Colonic mucosa (tissue), 4 donors: Measurements from ENCODE around the gene NSUN2. TPM values are rescaled to one million over a fixed set of nuclear protein-coding genes. Genes with fewer than 3 reads are reported as not detected.

ENCODE experiments used
- DNase-seq: peaks from one replicate; pipeline ENCODE4 v3.0.0-alpha.2; 2020
- H3K27ac ChIP-seq: fragments of 200-600 bp; one replicate; pipeline ENCODE4 v1.8.0; 2021
- H3K27me3 ChIP-seq: fragments of 200-600 bp; one replicate; pipeline ENCODE4 v1.8.0; 2021
- H3K36me3 ChIP-seq: fragments of 200-600 bp; one replicate; pipeline ENCODE4 v1.8.0; 2021
- H3K4me1 ChIP-seq: fragments of 200-600 bp; one replicate; pipeline ENCODE4 v1.8.0; 2021; ENCODE audit warnings: mild to moderate bottlenecking
- H3K4me3 ChIP-seq: fragments of 200-600 bp; one replicate; pipeline ENCODE4 v1.8.0; 2021
- H3K9ac ChIP-seq, 2 donors: one replicate each; pipeline ENCODE4 v1.7.0; 2013; ENCODE audit warnings: control low read depth in 2 of 2, low read depth in 2 of 2, low read length in 2 of 2
- H3K9me3 ChIP-seq: fragments of 200-600 bp; one replicate; pipeline ENCODE4 v1.8.0; 2021
- CTCF ChIP-seq: fragments of 200-600 bp; IDR thresholded peaks from one replicate; pipeline ENCODE4 v1.8.0; 2022; ENCODE audit warnings: antibody characterized with exemption, mild to moderate bottlenecking
- intact Hi-C: fragments of 100-400 bp; cut with DNase I; formaldehyde crosslinking; loops from one replicate; pipeline ENCODE4 v1.14.1; 2022
- total RNA-seq, 2 donors: library from RNA; stranded (reverse); fragmentation: NEBNext Ultra II Directional in 1 of 2; extraction: Animal tissue kit (Norgen Biotek cat#: 25700) in 1 of 2; gene quantifications; one replicate each; pipeline ENCODE4 v1.2.1, GENCODE V29; 2021
- donor health status: healthy.
- donor health status: DM: no; HTN: no; CAD: no.
- donor health status: DM: no; HTN: no; CAD: no.

The NSUN2 gene
- total RNA-seq, 2 donors from 2014 or later: 46.9 to 69.9 TPM

- TF ChIP-seq CTCF: no peak
- no peak overlapping the region for H3K9ac ChIP-seq
- intact Hi-C loops: no loop called here
- H3K4me3 ChIP-seq: no peak overlapping the region
- peaks cover 9% of the 10 kb centered on the region for H3K4me1 ChIP-seq
- H3K9me3 ChIP-seq: no peaks in the 10 kb centered on the region
- H3K27ac ChIP-seq: no peak overlapping the region
- no peaks in the 10 kb centered on the region for H3K36me3 ChIP-seq
- no peaks in the 10 kb centered on the region for H3K27me3 ChIP-seq
- no peak for DNase-seq
Observed at GRCh38 chr5:6636293-6636692, 3.4 kb upstream of the NSUN2 start.

GRCh38 chr5:6634788-6635430, 2.1 kb upstream of the NSUN2 start:
- Histone ChIP-seq H3K36me3 (no peaks in the 10 kb centered on the region), H3K4me3 (no peak overlapping the region), H3K27ac (no peak overlapping the region), H3K9ac (no peak overlapping the region), H3K27me3 (no peaks in the 10 kb centered on the region), H3K9me3 (no peaks in the 10 kb centered on the region), H3K4me1 (peaks cover 12% of the 10 kb centered on the region)
- TF ChIP-seq CTCF: no peak
- no peak for DNase-seq
- intact Hi-C loops: loop anchor here (5.0 kb wide), 1 partner anchor 112 kb away; no protein-coding TSS in a partner anchor

- H3K36me3 ChIP-seq: no peaks in the 10 kb centered on the region
- H3K9me3 ChIP-seq: no peaks in the 10 kb centered on the region
- peaks cover 12% of the 10 kb centered on the region for H3K4me1 ChIP-seq
- H3K9ac ChIP-seq: no peak overlapping the region
- H3K4me3 ChIP-seq: peak overlapping the region; percentile 99
- no peaks in the 10 kb centered on the region for H3K27me3 ChIP-seq
- TF ChIP-seq CTCF: no peak
- H3K27ac ChIP-seq: no peak overlapping the region
- DNase-seq: no peak
- intact Hi-C loops: loop anchor here (5.0 kb wide), 1 partner anchor 113 kb away; no protein-coding TSS in a partner anchor
Observed at GRCh38 chr5:6634306-6634705, 1.5 kb upstream of the NSUN2 start.

GRCh38 chr5:6633469-6634245, 813 bp upstream of the NSUN2 start:
- DNase-seq: peak; percentile 45
- Histone ChIP-seq H3K27ac (peak overlapping the region; percentile 81), H3K9me3 (no peaks in the 10 kb centered on the region), H3K9ac (peak overlapping the region; percentile 63 to 67), H3K4me3 (peak overlapping the region; percentile 99), H3K36me3 (no peaks in the 10 kb centered on the region), H3K4me1 (peaks cover 12% of the 10 kb centered on the region), H3K27me3 (no peaks in the 10 kb centered on the region)
- TF ChIP-seq CTCF: no peak
- intact Hi-C loops: loop anchor here (5.0 kb wide), 1 partner anchor 114 kb away; no protein-coding TSS in a partner anchor

GRCh38 chr5:6632324-6632887, 438 bp downstream of the NSUN2 start:
- Histone ChIP-seq H3K27me3 (no peaks in the 10 kb centered on the region), H3K36me3 (no peaks in the 10 kb centered on the region), H3K4me3 (peak overlapping the region; percentile 99), H3K9me3 (no peaks in the 10 kb centered on the region), H3K27ac (peak overlapping the region; percentile 81), H3K4me1 (peaks cover 12% of the 10 kb centered on the region), H3K9ac (peak overlapping the region; percentile 82 to 89)
- intact Hi-C loops: loop anchor here (5.0 kb wide), 1 partner anchor 115 kb away; no protein-coding TSS in a partner anchor
- DNase-seq: no peak
- TF ChIP-seq CTCF: no peak
